GM18505 (cell line): ENCODE results near the gene CYB5RL.

Experiments used
- ATAC-seq: cut with Tn5 transposase; IDR thresholded peaks from one replicate; pipeline ENCODE4 v1.9.1; 2021; ENCODE audit not compliant: unreplicated experiment
- POLR2A ChIP-seq: IDR thresholded peaks from 4 replicates; pipeline ENCODE4 v1.6.1; 2011; ENCODE audit warnings: borderline replicate concordance; ENCODE audit not compliant: insufficient read depth, insufficient read length; ENCODE audit errors: extremely low read depth

Gene CYB5RL

DNA sequence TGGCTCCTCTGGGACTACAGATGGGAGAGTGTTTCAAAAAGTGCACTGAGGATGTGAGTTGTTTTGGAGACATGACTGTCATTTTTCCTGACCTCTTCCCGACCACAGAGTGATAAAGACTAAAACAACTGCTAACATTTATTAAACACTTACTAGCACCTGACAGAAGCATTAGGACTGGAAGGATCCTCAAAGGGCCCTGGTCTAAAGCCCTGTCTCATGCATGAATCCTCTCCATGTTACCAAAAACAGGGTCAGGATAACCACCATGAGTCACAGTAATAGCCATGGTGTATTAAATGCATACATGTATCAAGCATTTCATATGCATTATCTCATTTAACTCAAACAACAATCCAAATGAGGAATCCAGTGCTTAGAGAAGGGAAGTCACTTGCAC lies 11.5 kb downstream of the CYB5RL start:
- ATAC-seq = no peak
- no peak for TF ChIP-seq POLR2A

- ATAC-seq = no peak
- TF ChIP-seq POLR2A = no peak
These were observed 13.8 kb downstream of the CYB5RL start for GRCh38 chr1:54186056-54186455.

DNA sequence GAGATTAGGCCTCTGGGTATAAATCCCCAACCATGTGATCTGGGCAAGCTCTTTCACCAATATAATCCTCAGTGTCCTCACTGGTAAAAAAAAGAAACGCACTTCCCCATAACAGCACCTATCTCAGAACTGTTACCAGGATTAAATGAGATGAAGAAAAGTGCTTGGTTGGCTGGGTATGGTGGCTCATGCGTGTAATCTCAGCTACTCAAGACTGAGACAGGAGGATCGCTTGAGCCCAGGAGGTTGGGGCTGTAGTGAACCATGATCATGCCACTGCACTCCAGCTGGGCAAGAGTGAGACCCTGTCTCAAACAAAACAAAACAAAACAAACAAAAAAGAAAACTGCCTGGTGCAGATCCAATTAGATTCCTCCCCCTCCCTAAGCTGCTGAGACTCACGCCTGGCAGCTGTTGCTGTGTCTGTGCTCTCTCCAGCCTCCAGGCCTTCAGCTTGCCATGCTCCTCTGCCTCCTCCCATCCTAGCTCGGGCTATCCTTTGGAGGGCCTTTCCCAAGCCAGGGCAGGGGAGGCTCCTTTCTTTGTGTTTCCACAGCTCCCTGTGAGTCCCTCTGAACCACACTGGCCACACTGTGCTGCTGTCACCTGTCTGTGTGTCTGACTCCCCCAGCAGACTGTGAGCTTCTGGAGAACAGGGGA lies 19.0 kb downstream of the CYB5RL start:
- no peak for TF ChIP-seq POLR2A
- ATAC-seq = no peak

DNA sequence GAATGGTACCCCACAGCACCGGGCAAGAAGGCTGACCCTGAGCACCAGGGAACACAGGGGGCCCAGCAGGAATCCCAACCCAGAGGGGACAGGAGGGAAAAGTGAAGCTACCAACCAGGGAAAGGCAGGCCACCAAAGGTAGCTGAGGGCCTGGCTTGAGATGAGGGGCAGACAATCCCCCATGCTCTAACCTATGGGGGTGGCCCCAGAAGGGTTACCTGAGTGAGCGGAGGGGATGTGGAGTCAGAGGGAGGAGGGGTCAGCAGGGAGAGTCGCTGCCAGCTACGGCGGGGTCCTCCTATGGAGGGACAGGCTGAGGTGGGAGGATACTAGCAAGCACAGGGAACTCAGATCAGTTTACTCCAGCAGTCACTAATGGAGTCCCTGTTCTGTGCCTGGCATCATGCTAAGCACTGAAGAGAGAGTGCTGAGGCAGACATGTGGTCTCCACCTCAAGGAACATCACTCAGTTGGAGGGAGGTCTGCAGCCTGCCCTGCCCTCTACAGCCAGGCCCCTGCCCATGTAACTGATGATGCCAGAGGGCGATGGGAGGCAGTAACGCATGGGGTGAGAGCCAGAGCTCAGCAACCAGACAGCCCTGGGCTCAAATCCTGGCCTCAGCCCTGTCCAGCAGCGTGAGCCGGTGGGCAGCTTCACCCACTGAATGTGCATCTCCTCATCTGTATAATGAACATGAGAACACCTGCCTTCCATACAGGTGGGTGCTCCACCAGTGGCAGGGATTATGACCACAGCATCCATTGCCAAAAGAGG lies 21.3 kb downstream of the CYB5RL start:
- TF ChIP-seq POLR2A = no peak
- ATAC-seq = no peak

- TF ChIP-seq POLR2A = no peak
- ATAC-seq = no peak
These were observed 22.1 kb downstream of the CYB5RL start for GRCh38 chr1:54177726-54178125.

- ATAC-seq = no peak
- TF ChIP-seq POLR2A = no peak
These were observed 23.1 kb downstream of the CYB5RL start for GRCh38 chr1:54176621-54177327.

- TF ChIP-seq POLR2A = no peak
- ATAC-seq = no peak
These were observed 25.7 kb downstream of the CYB5RL start for GRCh38 chr1:54174106-54174505.

- TF ChIP-seq POLR2A = no peak
- ATAC-seq = no peak
These were observed 26.1 kb downstream of the CYB5RL start for GRCh38 chr1:54173681-54174080.

- no peak for TF ChIP-seq POLR2A
- no peak for ATAC-seq
These were observed 26.9 kb downstream of the CYB5RL start for GRCh38 chr1:54172614-54173599.

DNA sequence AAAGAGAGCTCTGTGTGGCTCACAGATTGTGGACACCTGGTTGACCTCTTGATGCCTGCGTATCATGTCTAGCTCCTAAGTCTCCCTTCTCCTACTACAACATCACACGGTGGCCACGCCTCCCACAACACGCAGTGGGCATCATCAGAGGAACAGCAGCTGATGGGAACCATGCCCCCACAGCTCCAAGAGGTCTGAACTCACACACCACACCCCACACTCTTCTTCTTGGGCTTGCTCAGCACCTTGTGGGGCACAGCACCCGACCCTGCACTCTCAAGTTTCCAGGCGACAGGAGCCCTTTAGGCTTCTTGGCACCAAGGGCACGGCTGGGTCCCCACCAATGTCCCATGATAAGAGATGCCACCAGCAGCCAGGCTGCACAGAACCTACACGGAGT lies 28.2 kb downstream of the CYB5RL start:
- ATAC-seq = no peak
- no peak for TF ChIP-seq POLR2A

DNA sequence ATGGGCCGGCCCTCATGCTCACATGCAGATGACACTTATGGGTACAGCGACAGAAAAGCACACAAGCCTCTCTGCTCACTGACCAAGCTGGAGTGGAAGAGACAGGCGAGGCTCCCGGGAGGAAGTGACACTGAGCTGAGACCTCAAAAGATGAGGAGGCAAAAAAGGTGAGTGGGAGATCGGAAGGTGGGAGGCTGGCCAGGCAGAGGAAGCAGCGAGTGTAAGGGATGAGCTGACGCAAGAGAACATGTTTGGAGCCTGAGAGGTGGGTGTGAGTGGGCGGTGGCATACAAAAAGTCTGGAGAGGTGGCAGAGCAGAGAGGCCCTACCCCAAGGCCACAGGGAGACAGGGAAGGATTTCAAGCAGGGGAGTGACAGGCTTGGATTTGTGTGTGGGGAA lies 28.8 kb downstream of the CYB5RL start:
- no peak for TF ChIP-seq POLR2A

DNA sequence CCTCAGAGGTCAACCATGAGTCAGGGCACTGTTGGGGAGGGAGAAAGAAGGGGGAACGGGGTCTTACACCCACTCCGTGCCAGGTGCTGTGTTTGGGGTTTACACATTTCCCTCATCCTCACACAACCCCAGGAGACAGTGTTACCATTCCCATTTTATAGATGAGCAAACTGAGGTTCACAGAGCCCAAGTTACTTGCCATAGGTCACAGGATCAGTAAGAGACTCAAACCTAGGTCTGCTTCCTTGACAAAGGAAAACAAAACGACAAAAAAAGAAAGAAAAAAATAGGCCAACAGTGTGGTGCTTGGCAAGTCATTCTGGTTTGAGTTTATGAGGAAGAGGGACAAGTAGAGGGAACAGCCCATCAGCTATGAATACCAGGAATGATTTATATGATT lies 30.8 kb downstream of the CYB5RL start:
- TF ChIP-seq POLR2A = no peak
- ATAC-seq = no peak

More for the DNA sequence above, 28.8 kb downstream of the CYB5RL start:
- no peak for ATAC-seq

DNA sequence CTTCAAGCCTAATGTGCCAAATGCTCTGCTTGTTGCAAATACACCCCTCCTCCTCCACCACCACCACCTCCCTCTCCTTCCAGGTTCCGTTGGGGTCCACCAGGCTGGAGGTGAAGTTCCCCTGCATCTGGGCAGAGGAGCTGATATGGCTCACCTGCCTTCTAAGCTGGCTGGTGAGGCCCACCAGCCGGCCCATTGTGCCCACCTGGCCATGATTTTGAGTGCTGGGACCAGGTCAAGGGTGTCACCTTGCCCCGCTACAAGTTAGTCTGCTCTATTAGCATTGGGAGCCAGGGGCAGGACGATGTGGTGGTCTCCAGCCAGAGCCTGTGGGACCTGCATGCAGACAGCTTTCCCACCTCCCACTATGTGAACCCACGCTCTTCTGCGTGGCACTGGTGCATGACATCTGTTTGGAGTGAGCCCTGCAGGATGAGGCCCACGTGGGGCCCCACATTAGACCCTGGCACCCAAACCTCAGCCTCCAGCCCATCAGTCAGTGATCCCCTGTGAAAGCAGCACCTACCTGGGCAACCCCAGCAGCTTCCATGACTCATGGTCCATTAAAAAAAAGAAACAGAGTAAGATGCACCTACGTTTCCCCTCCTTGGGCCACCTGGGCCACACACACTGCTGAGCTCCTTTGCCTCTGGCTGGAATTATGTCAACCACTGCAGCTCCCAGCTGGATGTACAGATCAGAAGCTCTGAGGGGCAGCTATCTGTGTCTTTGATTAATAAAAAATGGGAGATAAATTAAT lies 31.4 kb downstream of the CYB5RL start:
- no peak for TF ChIP-seq POLR2A
- ATAC-seq = no peak
